Measurements from ENCODE around the gene KCNIP2.
"Not testable (repeated sequence)": the region's sequence is repeated elsewhere in the genome, so short reads cannot be mapped to it uniquely, and the experiment has no call there.

Gene KCNIP2

GRCh38 chr10:101827919-101828600 is 15.5 kb downstream of the KCNIP2 start:
- FAIRE-seq = no peak

- FAIRE-seq = no peak
Measured at GRCh38 chr10:101826852-101827434, 16.7 kb downstream of the KCNIP2 start.

GRCh38 chr10:101824736-101825135 is 18.9 kb downstream of the KCNIP2 start:
- FAIRE-seq = no peak

- FAIRE-seq = no peak
Measured at GRCh38 chr10:101818872-101819633, 24.5 kb downstream of the KCNIP2 start.

- peak; percentile 88 for FAIRE-seq
Measured at GRCh38 chr10:101818119-101818871, 25.3 kb downstream of the KCNIP2 start, which contains the start of gene OGA. OGA (minus strand) TSS chr10:101818444; CDS start chr10:101818022, 422 bp downstream.

GRCh38 chr10:101817337-101818118 is 26.1 kb downstream of the KCNIP2 start:
- no peak for FAIRE-seq

GRCh38 chr10:101816913-101817336 is 26.7 kb downstream of the KCNIP2 start:
- no peak for FAIRE-seq

GRCh38 chr10:101816376-101816775 is 27.2 kb downstream of the KCNIP2 start:
- FAIRE-seq = no peak

GRCh38 chr10:101814466-101815071 is 29.0 kb downstream of the KCNIP2 start:
- no peak for FAIRE-seq

GRCh38 chr10:101812606-101813005 is 31.0 kb downstream of the KCNIP2 start:
- FAIRE-seq = no peak

GRCh38 chr10:101807158-101807557 is 36.4 kb downstream of the KCNIP2 start:
- no peak for FAIRE-seq

- FAIRE-seq = no peak
Measured at GRCh38 chr10:101803511-101803910, 40.1 kb downstream of the KCNIP2 start.

- FAIRE-seq = no peak
Measured at GRCh38 chr10:101797403-101798059, 46.1 kb downstream of the KCNIP2 start.

- FAIRE-seq = no peak
Measured at GRCh38 chr10:101793526-101793925, 50.1 kb downstream of the KCNIP2 start.

GRCh38 chr10:101789686-101790085 is 53.9 kb downstream of the KCNIP2 start:
- no peak for FAIRE-seq

GRCh38 chr10:101789231-101789630 is 54.4 kb downstream of the KCNIP2 start:
- FAIRE-seq = not testable (repeated sequence)

GRCh38 chr10:101785801-101786200 is 57.8 kb downstream of the KCNIP2 start:
- FAIRE-seq = no peak

GRCh38 chr10:101784558-101784957 is 59.0 kb downstream of the KCNIP2 start:
- no peak for FAIRE-seq

GRCh38 chr10:101783736-101784118 is 59.9 kb downstream of the KCNIP2 start:
- FAIRE-seq = no peak

GRCh38 chr10:101782811-101783735 is 60.5 kb downstream of the KCNIP2 start, which contains the start of gene NPM3:
NPM3 (minus strand) TSS chr10:101783446; CDS start chr10:101783390, 56 bp downstream.
- FAIRE-seq = no peak
